ENCODE measurements around the gene SLIT3.
A peak's percentile ranks its signal among the peaks of the same experiment; 100 is the strongest.

The SLIT3 gene

DNA sequence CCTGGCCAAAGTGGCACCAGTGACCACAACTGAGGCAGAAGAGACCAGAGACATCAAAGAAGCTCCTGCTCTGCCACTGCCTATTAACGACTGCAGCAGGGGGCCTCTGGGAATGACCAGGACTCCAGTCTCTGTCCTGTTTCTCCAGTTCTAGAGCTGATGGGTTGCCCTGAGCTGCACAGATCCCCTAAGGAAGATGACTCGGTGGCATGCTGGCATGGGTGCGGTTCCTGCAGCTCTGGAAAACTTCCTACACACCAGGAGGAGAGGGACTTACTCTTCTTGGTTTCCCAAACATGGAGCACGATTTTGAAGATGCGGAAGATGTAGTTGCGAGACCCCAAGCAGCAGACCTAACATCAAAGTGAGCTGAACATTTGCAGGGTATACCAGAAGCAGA lies 2.7 kb downstream of the SLIT3 start:
- Histone ChIP-seq H3K36me3 (ENCODE audit: control insufficient read depth, insufficient read depth, low read length) (no peaks in the 10 kb centered on the region), H3K27me3 (ENCODE audit: control insufficient read depth, insufficient read depth, low read length) (no peaks in the 10 kb centered on the region), H3K27ac (no peak overlapping the region), H3K79me2 (peaks cover 39% of the 10 kb centered on the region), H3K9me3 (ENCODE audit: control insufficient read depth, low read length) (no peaks in the 10 kb centered on the region), H3K4me3 (ENCODE audit: low read depth, low read length) (peak overlapping the region; percentile 87), H3K4me2 (ENCODE audit: low read length) (peak overlapping the region; percentile 86), H3K4me1 (peaks cover 9% of the 10 kb centered on the region), H2AFZ (no peak overlapping the region), H3K9ac (no peak overlapping the region)
- TF ChIP-seq, protein P1, sequence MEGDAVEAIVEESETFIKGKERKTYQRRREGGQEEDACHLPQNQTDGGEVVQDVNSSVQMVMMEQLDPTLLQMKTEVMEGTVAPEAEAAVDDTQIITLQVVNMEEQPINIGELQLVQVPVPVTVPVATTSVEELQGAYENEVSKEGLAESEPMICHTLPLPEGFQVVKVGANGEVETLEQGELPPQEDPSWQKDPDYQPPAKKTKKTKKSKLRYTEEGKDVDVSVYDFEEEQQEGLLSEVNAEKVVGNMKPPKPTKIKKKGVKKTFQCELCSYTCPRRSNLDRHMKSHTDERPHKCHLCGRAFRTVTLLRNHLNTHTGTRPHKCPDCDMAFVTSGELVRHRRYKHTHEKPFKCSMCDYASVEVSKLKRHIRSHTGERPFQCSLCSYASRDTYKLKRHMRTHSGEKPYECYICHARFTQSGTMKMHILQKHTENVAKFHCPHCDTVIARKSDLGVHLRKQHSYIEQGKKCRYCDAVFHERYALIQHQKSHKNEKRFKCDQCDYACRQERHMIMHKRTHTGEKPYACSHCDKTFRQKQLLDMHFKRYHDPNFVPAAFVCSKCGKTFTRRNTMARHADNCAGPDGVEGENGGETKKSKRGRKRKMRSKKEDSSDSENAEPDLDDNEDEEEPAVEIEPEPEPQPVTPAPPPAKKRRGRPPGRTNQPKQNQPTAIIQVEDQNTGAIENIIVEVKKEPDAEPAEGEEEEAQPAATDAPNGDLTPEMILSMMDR (IDR thresholded peaks at IDR 0.05) = no peak

DNA sequence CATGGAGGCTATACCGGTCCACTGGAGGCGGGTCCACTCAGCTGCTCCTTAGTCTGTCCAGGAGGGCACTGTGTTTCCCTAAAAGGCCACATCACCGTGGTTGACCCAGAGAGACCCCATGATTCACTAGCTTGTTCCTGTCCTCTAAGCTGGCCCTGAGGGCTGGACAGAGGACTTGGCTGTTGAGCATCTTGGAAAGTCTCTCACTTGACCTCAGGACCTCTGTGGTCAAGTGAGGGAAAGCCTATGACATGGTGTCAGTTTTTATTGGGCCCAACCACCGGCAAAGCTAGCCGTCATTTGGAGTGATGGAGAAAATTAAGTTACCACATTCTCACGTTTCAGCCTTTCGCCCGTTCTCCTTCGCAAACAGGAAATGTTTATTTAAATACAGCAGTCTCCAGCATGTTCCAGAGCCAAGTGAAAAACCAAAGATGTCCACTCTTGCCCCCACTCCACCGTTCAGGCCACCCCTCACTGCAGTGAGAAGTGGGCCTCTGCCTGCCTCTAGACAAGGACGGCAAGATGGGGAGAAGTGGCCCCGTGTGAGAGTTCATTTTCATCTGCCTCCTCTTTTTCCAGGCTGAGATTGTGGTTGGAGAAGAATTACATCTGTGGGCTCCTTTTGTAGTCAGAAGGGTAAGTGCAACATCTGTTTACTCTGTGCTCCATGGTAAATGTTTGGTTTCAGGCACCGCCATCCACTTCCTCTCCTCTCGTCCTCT lies 4.4 kb downstream of the SLIT3 start:
- TF ChIP-seq, protein P1 (IDR thresholded peaks at IDR 0.05) = no peak
- Histone ChIP-seq H3K79me2 (peaks cover 53% of the 10 kb centered on the region), H3K9me3 (ENCODE audit: control insufficient read depth, low read length) (no peaks in the 10 kb centered on the region), H3K27me3 (ENCODE audit: control insufficient read depth, insufficient read depth, low read length) (no peaks in the 10 kb centered on the region), H3K4me3 (ENCODE audit: low read depth, low read length) (no peak overlapping the region), H3K4me2 (ENCODE audit: low read length) (no peak overlapping the region), H3K4me1 (peaks cover 10% of the 10 kb centered on the region), H3K27ac (no peak overlapping the region), H3K9ac (no peak overlapping the region), H2AFZ (no peak overlapping the region), H3K36me3 (ENCODE audit: control insufficient read depth, insufficient read depth, low read length) (no peaks in the 10 kb centered on the region)

GRCh38 chr5:169295306-169295705 lies 5.6 kb downstream of the SLIT3 start:
- Histone ChIP-seq H3K4me2 (ENCODE audit: low read length) (no peak overlapping the region), H3K4me1 (peaks cover 14% of the 10 kb centered on the region), H3K36me3 (ENCODE audit: control insufficient read depth, insufficient read depth, low read length) (no peaks in the 10 kb centered on the region), H2AFZ (no peak overlapping the region), H3K9ac (no peak overlapping the region), H3K27ac (no peak overlapping the region), H3K79me2 (peaks cover 66% of the 10 kb centered on the region), H3K4me3 (ENCODE audit: low read depth, low read length) (no peak overlapping the region), H3K9me3 (ENCODE audit: control insufficient read depth, low read length) (no peaks in the 10 kb centered on the region), H3K27me3 (ENCODE audit: control insufficient read depth, insufficient read depth, low read length) (no peaks in the 10 kb centered on the region)
- TF ChIP-seq, protein P1 (IDR thresholded peaks at IDR 0.05) = no peak

GRCh38 chr5:169294621-169295020 lies 6.3 kb downstream of the SLIT3 start:
- no peaks in the 10 kb centered on the region for H3K9me3 ChIP-seq (ENCODE audit: control insufficient read depth, low read length)
- peaks cover 73% of the 10 kb centered on the region for H3K79me2 ChIP-seq
- H2AFZ ChIP-seq = no peak overlapping the region
- H3K9ac ChIP-seq = no peak overlapping the region
- H3K27ac ChIP-seq = no peak overlapping the region
- no peak overlapping the region for H3K4me3 ChIP-seq (ENCODE audit: low read depth, low read length)
- no peaks in the 10 kb centered on the region for H3K27me3 ChIP-seq (ENCODE audit: control insufficient read depth, insufficient read depth, low read length)
- no peaks in the 10 kb centered on the region for H3K36me3 ChIP-seq (ENCODE audit: control insufficient read depth, insufficient read depth, low read length)
- H3K4me2 ChIP-seq (ENCODE audit: low read length) = no peak overlapping the region
- H3K4me1 ChIP-seq = peaks cover 14% of the 10 kb centered on the region
- TF ChIP-seq, protein P1 (IDR thresholded peaks at IDR 0.05) = no peak

DNA sequence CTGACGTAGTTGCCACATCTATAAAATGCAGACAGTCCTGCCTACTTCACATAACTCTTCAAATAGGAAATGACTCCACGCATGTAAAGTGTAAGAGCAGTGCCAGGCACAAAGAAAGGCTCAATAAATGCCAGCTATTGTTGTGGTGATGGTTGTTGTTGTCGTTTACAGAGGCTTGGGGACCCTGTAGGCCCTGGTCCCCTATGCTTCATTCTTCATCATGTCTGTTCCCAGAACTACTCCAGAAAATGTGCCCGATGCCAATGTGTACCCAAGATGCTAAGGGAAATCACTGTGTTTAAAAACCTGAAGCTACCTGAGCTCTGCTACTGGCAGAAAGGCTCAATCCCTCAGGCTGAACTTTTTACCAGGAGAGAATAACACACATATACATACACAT lies 9.1 kb downstream of the SLIT3 start:
- Histone ChIP-seq H3K27me3 (ENCODE audit: control insufficient read depth, insufficient read depth, low read length) (no peaks in the 10 kb centered on the region), H2AFZ (no peak overlapping the region), H3K36me3 (ENCODE audit: control insufficient read depth, insufficient read depth, low read length) (no peaks in the 10 kb centered on the region), H3K9ac (no peak overlapping the region), H3K4me1 (peaks cover 33% of the 10 kb centered on the region), H3K27ac (no peak overlapping the region), H3K79me2 (peaks cover 77% of the 10 kb centered on the region), H3K4me2 (ENCODE audit: low read length) (no peak overlapping the region), H3K9me3 (ENCODE audit: control insufficient read depth, low read length) (no peaks in the 10 kb centered on the region), H3K4me3 (ENCODE audit: low read depth, low read length) (no peak overlapping the region)
- TF ChIP-seq, protein P1 (IDR thresholded peaks at IDR 0.05) = no peak
